Endothelial cell of umbilical vein (primary cell): ENCODE measurements around the gene KCNH4. TPM values are rescaled to one million over a fixed set of nuclear protein-coding genes. Genes with fewer than 3 reads are reported as not detected.

Experiments used
- BruUV-seq: library from RNA; stranded (reverse); fragments of 400-500 nt; replicated peaks from 2 replicates; lab custom pipeline; 2021; lab: Mats Ljungman, UMichigan
- CTCF ChIA-PET: fragments of 300-600, 350-600 bp; sonication (Branson Sonifier 250); formaldehyde crosslinking; loops from one replicate; lab custom pipeline; 2021; ENCODE audit warnings: antibody characterized with exemption, inconsistent platforms; lab: Charles Lee
- POLR2A ChIA-PET: fragments of 300-600, 350-600 bp; sonication (Branson Sonifier 250); formaldehyde crosslinking; loops from one replicate; lab custom pipeline; 2021; ENCODE audit warnings: antibody characterized with exemption, inconsistent platforms; lab: Charles Lee
- DNase-seq: peaks from one replicate; pipeline ENCODE4 v3.0.0-alpha.2; 2011; ENCODE audit warnings: low read depth, low spot score
- FAIRE-seq: peaks from 2 replicates; lab custom pipeline; 2011; peaks lifted over from hg19 to GRCh38; lab: Jason Lieb, UNC
- H2AFZ ChIP-seq: 2 replicates; pipeline ENCODE4 v1.6.0; 2012; ENCODE audit warnings: low read depth, low read length, control low read depth, inconsistent platforms
- H3K27ac ChIP-seq: 2 replicates; pipeline ENCODE4 v1.5.1; 2011; ENCODE audit warnings: low read depth, mild to moderate bottlenecking, control low read depth, low read length, moderate library complexity; ENCODE audit not compliant: insufficient read depth
- H3K27me3 ChIP-seq, 2 experiments: 2 replicates each; pipeline versions ENCODE4 v1.6.0 to v1.6.1; 2011; ENCODE audit warnings: low read length in 2 of 2, mixed read lengths in 1 of 2; ENCODE audit not compliant: control insufficient read depth in 2 of 2, insufficient read depth in 2 of 2
- H3K36me3 ChIP-seq, 2 experiments: 2 replicates in 1 of 2; 3 replicates in 1 of 2; pipeline ENCODE4 v1.5.1; 2011; ENCODE audit warnings: low read length in 2 of 2, mild to moderate bottlenecking in 1 of 2, moderate library complexity in 1 of 2; ENCODE audit not compliant: control insufficient read depth in 2 of 2, insufficient read depth in 2 of 2; ENCODE audit errors: extremely low read depth in 1 of 2
- H3K4me1 ChIP-seq: 3 replicates; pipeline ENCODE4 v1.5.1; 2011; ENCODE audit warnings: mild to moderate bottlenecking, low read length; ENCODE audit not compliant: control insufficient read depth, insufficient read depth; ENCODE audit errors: extremely low read depth
- H3K4me2 ChIP-seq: 2 replicates; pipeline ENCODE4 v1.6.1; 2011; ENCODE audit warnings: low read length, control low read depth, mixed read lengths; ENCODE audit not compliant: insufficient read depth
- H3K4me3 ChIP-seq, 3 experiments: fragments of 200-600 bp in 1 of 3; sonication (generic), shearing (Covaris generic) in 1 of 3; replicated peaks in 1 of 3; 2 replicates each; pipeline ENCODE4 v1.5.1; 2011 to 2016; ENCODE audit warnings: control low read depth in 3 of 3, low read length in 3 of 3, mild to moderate bottlenecking in 2 of 3, inconsistent platforms in 1 of 3, low read depth in 1 of 3, moderate library complexity in 1 of 3; ENCODE audit not compliant: insufficient read depth in 1 of 3
- H3K79me2 ChIP-seq: 2 replicates; pipeline ENCODE4 v1.6.0; 2012; ENCODE audit warnings: low read length, inconsistent platforms; ENCODE audit not compliant: control insufficient read depth, insufficient read depth
- H3K9ac ChIP-seq: replicated peaks from 2 replicates; pipeline ENCODE3; 2011; ENCODE audit warnings: low read length, control low read depth; ENCODE audit not compliant: insufficient read depth; ENCODE audit errors: extremely low read depth
- H3K9me1 ChIP-seq: replicated peaks from 3 replicates; pipeline ENCODE4 v1.6.0; 2011; ENCODE audit warnings: mild to moderate bottlenecking, low read length; ENCODE audit not compliant: control insufficient read depth, insufficient read depth; ENCODE audit errors: extremely low read depth
- H3K9me3 ChIP-seq: replicated peaks from 2 replicates; pipeline ENCODE4 v1.5.1; 2012; ENCODE audit warnings: low read length, inconsistent platforms; ENCODE audit not compliant: control insufficient read depth, insufficient read depth
- H4K20me1 ChIP-seq: replicated peaks from 2 replicates; pipeline ENCODE3; 2011; ENCODE audit warnings: mild to moderate bottlenecking, low read length; ENCODE audit not compliant: control insufficient read depth, insufficient read depth; ENCODE audit errors: extremely low read depth
- EZH2 ChIP-seq: IDR thresholded peaks from 2 replicates; pipeline ENCODE4 v1.6.1; 2012; ENCODE audit warnings: borderline replicate concordance, low read depth, mild to moderate bottlenecking, moderate library complexity, low read length, inconsistent platforms; ENCODE audit not compliant: severe bottlenecking
- FOS ChIP-seq: IDR thresholded peaks from 2 replicates; pipeline ENCODE4 v1.6.1; 2011; ENCODE audit warnings: mild to moderate bottlenecking, low read length, moderate library complexity, borderline replicate concordance; ENCODE audit not compliant: insufficient read depth
- GATA2 ChIP-seq: IDR thresholded peaks from 2 replicates; pipeline ENCODE4 v1.7.0; 2011; ENCODE audit warnings: low read depth, mild to moderate bottlenecking, moderate library complexity, mixed read lengths, low read length; ENCODE audit not compliant: insufficient read length, insufficient read depth
- JUN ChIP-seq: IDR thresholded peaks from 2 replicates; pipeline ENCODE4 v1.6.1; 2011; ENCODE audit warnings: borderline replicate concordance, low read depth; ENCODE audit not compliant: insufficient read length, insufficient read depth
- MYC ChIP-seq: IDR thresholded peaks from one replicate; pipeline ENCODE4 v1.6.1; 2011; ENCODE audit warnings: mild to moderate bottlenecking, low read depth, low read length
- POLR2A ChIP-seq: IDR thresholded peaks from 2 replicates; pipeline ENCODE4 v1.6.1; 2012; ENCODE audit warnings: low read depth, mild to moderate bottlenecking, control low read depth, low read length
- POLR2AphosphoS5 ChIP-seq: IDR thresholded peaks from 2 replicates; pipeline ENCODE4 v1.6.1; 2012; ENCODE audit warnings: low read depth, mild to moderate bottlenecking, control low read depth, low read length, moderate library complexity; ENCODE audit not compliant: insufficient read depth
- dilution Hi-C: fragments of 300-500 bp; cut with MboI; formaldehyde crosslinking; loops from one replicate; pipeline ENCODE4 v1.15.0; 2019; ENCODE audit warnings: low sequenced_read_pairs; ENCODE audit not compliant: extremely low pct_ligation_motif_present
- intact Hi-C: fragments of 100-400 bp; cut with micrococcal nuclease; formaldehyde crosslinking; loops from one replicate; pipeline ENCODE4 v1.10.0; 2022
- polyA plus RNA-seq, 4 experiments: library from polyadenylated mRNA; depleted of rRNA in 3 of 4; stranded (reverse) in 3 of 4; unstranded in 1 of 4; fragments of >200 nt; gene quantifications; 2 replicates each; pipeline versions ENCODE4 v1.2.1 to v1.2.3, GENCODE V29; 2011 to 2012; ENCODE audit warnings: missing spikeins in 1 of 4
- total RNA-seq: library from RNA; stranded (reverse); gene quantifications from 2 replicates; pipeline ENCODE4 v1.2.3, GENCODE V29; 2021
- TF ChIP-seq, protein P1 (sequence below), 2 donors: IDR thresholded peaks; 1 replicate in 1 of 2; 2 replicates in 1 of 2; pipeline ENCODE4 v1.5.1; 2011; ENCODE audit warnings: low read length in 2 of 2, mild to moderate bottlenecking in 2 of 2, moderate library complexity in 2 of 2, control low read depth in 1 of 2, inconsistent platforms in 1 of 2, low read depth in 1 of 2; ENCODE audit not compliant: insufficient read depth in 1 of 2; ENCODE audit errors: extremely low read depth in 1 of 2
- TF ChIP-seq, protein P2 (sequence below): IDR thresholded peaks from 2 replicates; pipeline ENCODE4 v1.6.1; 2011; ENCODE audit not compliant: insufficient read depth, insufficient read length

The KCNH4 gene
- total and polyA plus RNA-seq, 2 donors (not counting 3 experiments of a cell fraction or from before 2014, with no cell fraction given), result 0.11 TPM

DNA sequence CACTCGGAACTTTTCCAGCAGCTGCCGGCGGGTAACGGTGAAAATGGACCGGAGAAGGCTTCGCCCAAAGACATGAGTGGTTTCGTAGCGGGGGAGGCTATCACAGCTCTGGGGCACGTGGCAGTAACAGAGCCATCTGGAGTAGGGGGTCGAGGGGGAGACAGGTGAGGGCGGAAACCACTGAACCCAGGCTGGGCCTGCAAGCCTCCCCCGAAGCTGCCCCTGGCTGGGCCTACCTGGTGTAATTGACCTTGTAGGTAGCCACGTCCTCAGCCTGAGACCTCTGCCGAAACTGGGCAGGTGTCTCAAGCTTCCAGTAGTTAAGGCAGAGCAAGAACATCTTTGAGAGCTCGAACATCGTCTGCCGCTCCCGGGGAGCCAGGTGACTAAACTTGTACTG lies 61.6 kb downstream of the KCNH4 start:
- Histone ChIP-seq H3K36me3 (peaks cover 0 to under 1% of the 10 kb centered on the region in 2 experiments), H3K4me3 (no peak overlapping the region), H3K4me2 (no peak overlapping the region), H3K9ac (no peak overlapping the region), H3K9me1 (no peaks in the 10 kb centered on the region), H4K20me1 (no peaks in the 10 kb centered on the region), H3K4me1 (peaks cover 5% of the 10 kb centered on the region), H3K9me3 (no peaks in the 10 kb centered on the region), H3K79me2 (no peaks in the 10 kb centered on the region), H3K27ac (no peak overlapping the region), H2AFZ (no peak overlapping the region), H3K27me3 (no peaks in the 10 kb centered on the region)
- intact Hi-C loops (no loop called here), dilution Hi-C loops (loop anchor here (25.0 kb wide), 1 partner anchor 157 kb away; the partner anchor contains the start of gene CNP)
- POLR2A ChIA-PET, result no interaction called here
- no peak for FAIRE-seq
- DNase-seq, result no peak
- no TSS peak for BruUV-seq
- TF ChIP-seq EZH2, result no peak
- TF ChIP-seq GATA2, result no peak
- TF ChIP-seq JUN, result no peak
- TF ChIP-seq, protein P1, sequence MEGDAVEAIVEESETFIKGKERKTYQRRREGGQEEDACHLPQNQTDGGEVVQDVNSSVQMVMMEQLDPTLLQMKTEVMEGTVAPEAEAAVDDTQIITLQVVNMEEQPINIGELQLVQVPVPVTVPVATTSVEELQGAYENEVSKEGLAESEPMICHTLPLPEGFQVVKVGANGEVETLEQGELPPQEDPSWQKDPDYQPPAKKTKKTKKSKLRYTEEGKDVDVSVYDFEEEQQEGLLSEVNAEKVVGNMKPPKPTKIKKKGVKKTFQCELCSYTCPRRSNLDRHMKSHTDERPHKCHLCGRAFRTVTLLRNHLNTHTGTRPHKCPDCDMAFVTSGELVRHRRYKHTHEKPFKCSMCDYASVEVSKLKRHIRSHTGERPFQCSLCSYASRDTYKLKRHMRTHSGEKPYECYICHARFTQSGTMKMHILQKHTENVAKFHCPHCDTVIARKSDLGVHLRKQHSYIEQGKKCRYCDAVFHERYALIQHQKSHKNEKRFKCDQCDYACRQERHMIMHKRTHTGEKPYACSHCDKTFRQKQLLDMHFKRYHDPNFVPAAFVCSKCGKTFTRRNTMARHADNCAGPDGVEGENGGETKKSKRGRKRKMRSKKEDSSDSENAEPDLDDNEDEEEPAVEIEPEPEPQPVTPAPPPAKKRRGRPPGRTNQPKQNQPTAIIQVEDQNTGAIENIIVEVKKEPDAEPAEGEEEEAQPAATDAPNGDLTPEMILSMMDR (IDR thresholded peaks at IDR 0.05; ENCODE audit: extremely low read depth in 1 of 2, insufficient read depth in 1 of 2, low read depth in 1 of 2, low read length in 2 of 2), result no peak
- no peak for TF ChIP-seq FOS
- no peak for TF ChIP-seq MYC
- TF ChIP-seq POLR2AphosphoS5, result no peak
- TF ChIP-seq, protein P2, sequence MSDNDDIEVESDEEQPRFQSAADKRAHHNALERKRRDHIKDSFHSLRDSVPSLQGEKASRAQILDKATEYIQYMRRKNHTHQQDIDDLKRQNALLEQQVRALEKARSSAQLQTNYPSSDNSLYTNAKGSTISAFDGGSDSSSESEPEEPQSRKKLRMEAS, result no peak
- TF ChIP-seq POLR2A, result no peak
- CTCF ChIA-PET, result interaction anchor here (0.7 to 6.8 kb wide), 7 partner anchors 14 to 186 kb away, joined by 3 to 74 read pairs (median 4); partner anchors contain the start of genes CNP, GHDC, HCRT and KCNH4
